GM04504 (cell line): Measurements from ENCODE around the gene LRIG3.
"Not testable (repeated sequence)": the region's sequence is repeated elsewhere in the genome, so short reads cannot be mapped to it uniquely, and the experiment has no call there.

Experiments
- DNase-seq: peaks from one replicate; pipeline ENCODE4 v3.0.0-alpha.2; 2012; ENCODE audit warnings: low read depth

The LRIG3 gene

DNA sequence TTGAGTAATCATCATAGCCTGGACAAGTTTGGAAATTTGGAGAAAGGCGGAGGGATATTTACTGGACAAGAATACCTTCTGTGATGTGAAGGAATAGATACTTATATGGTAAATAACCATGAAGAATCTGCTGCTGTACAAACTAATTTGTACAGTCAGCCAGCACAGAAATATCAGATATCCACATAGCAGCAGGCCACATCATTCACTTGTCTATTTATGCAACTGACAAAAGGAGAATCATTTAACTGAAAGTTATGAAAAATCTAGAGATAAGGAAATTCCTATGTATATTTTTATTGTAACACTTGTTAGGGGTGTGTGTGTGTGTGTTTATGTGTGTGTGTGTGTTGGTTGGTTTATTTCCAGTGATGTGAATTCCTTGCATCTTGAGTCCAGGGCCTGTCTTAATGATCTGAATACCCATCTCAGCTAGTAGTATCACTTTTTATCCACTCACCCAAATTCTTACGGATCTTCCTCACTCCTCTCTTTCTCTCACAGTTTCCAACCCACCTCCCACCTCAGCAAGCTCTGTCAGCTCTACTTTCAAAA lies 10.5 kb upstream of the LRIG3 start:
- DNase-seq: no peak

DNA sequence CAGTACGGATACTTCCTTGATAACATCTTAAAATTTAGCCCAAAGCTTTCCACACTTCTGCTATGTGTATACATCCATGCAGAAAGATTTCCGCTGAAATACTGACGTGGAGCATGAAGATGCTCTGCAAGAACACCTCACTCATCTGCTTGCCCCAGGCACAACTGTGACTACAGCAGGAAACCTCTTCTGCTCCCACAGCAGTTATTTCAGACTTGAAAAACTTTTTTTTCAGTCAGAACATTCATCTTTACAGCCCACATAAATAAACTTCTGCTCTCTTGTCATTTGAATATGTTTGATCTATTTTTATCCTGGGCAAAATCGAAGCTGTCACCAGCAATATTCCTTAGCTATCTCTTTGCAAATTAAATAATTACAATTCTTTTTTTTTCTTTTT lies 6.8 kb upstream of the LRIG3 start:
- no peak for DNase-seq

DNA sequence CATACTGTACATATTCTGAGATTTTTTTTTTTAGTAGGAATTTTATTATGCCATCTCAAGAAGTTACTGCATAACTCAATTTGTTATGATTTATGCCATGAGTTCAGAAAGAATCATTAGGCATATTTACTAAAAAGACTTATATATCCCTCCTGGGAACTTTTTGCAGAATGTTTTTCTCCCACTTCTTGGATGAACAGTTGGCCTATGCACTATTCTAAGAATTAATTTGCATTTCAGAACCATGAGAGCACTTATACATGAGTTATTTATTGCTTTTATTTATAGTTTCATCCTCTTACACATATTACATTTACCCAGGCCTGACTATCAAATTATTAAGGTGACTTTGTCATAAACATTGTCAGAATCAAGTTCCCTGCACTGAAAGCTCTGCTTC lies 6.3 kb upstream of the LRIG3 start:
- no peak for DNase-seq

DNA sequence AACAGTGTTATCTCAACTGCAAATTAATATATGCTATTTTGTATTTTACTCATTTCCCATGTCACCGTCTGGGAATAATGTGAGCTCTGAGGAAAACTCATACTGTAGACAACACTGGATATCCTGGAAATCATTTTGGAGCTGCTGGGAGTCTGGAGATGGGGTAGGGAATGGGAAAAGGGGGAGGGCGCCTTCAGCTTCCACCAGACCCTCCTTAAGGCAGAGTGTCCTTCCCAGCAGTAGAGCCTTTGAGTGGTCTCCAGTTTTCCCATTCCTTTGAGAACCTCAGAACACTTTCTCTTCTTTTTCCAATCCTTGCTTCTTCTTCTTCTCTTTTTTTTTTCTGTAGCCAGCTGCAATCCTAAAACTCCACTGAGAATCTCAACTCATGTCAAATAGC lies 5.4 kb upstream of the LRIG3 start:
- DNase-seq: no peak

DNA sequence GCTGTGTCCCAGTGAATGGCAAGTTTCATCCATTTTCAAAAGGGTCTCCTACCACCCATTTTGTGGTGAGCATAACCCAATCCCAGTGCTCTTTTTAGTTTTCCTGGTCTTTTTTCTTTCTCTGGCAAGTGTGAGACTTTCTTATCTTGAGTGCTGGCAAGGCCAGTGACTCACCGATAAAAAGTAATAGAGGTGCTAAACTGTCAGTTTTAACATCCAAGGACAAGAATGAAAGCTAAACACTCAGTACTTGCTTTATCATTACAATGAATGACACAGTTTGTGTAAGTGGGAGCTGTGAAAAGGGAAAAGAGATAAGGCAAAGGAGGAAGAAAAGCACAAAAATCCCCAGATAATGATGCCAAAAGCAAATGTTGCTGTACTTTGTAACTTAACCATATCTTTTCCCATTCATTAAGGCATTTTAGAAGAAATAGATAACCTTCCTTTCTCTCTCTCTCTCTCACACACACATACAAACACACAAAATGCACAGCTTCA lies 4.9 kb upstream of the LRIG3 start:
- DNase-seq: no peak

DNA sequence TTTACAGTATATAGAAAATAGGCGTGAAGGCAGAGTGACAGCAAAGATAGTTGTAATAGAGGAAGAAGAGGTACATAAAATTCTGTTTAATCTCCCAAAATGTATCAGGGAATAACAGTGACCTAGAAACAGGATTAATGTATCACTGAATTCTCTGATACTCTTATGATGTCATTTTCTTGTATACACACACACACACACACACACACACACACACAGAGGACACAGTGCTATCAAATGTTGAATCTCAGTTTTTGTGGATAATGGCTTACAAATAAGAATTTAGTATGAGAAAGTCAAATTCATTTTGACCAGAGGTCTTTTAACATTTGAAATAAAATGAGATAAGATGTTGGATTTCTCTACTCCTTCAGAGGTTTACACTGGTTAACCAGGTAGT lies 4.3 kb upstream of the LRIG3 start:
- DNase-seq: no peak

DNA sequence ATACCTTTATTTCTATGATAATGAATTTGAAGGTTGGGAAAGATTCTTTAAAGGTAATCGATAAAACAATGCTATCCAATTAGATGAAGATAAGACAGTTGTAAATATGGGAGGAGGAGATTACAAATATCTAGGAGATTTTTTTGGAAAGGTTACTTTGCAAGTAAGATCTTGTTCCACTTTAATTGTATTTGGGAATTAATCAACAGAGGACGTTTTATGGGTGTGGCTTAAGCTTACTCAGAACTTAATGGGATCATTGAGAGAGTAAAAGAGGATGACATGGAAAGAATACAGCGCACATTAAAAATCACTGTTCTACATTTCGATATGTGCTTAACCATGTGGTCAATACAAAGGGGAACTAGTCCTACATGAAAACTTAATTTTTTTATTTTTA lies 3.5 kb upstream of the LRIG3 start:
- DNase-seq: no peak

DNA sequence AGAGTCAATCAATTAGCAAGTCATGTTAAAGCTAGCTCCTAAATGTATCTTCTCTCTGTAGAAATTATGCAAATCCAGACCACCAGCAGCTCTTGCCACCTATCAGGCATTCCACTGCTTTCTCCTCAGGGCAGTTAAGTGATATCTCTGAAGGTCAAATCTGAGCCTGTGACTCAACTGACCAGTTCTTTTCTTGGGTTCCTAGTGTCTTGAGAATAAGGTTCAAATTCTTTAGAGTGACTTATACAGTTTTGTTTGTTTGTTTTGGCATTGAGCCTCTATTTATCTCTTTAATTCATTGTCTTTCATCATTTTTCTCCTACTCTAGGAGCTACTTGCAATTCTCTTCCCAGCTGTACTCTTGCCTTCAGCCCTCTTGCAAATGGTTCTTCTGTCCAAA lies 2.5 kb upstream of the LRIG3 start:
- DNase-seq: no peak

DNA sequence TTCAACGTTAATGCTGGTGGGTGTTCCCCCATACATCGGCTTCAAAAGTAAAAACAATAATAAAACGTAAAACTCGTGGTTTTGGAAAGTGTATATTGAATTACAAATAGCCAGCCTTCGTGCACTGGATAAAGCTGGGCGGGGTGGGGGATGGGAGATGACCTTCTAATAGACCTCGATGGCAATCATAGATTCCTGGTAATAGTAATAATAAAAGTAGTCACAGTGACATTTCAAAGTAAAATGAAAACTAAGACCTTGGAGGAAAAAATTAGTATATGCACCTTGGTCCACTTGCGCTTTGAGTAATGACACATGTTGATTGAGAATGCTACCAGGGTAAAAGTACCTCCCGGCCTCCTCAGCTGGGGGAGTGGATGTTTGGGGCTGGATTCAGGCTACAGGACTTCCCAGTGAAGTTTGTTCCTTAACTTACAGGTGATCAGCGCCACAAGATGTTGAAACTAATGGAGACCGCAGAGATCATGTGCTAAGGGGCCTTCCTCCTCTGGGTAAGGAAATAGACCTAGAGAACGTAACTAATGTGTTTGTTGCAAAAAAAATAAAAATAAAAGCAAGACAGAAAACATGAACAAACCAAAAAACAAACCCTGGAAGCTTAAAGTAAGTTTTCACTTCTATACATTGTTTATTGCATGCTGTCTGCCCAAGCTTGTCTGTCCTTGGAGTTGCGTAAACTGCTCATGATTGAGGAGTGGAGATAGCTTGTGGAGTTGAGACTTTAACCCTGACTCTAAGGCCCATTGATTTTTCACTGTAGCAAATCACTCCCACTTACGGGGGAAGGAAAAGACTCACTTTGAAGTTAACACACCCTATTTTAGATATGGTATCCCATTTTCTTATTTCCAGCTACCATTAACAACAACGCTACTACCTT lies 907 bp upstream of the LRIG3 start:
- no peak for DNase-seq

DNA sequence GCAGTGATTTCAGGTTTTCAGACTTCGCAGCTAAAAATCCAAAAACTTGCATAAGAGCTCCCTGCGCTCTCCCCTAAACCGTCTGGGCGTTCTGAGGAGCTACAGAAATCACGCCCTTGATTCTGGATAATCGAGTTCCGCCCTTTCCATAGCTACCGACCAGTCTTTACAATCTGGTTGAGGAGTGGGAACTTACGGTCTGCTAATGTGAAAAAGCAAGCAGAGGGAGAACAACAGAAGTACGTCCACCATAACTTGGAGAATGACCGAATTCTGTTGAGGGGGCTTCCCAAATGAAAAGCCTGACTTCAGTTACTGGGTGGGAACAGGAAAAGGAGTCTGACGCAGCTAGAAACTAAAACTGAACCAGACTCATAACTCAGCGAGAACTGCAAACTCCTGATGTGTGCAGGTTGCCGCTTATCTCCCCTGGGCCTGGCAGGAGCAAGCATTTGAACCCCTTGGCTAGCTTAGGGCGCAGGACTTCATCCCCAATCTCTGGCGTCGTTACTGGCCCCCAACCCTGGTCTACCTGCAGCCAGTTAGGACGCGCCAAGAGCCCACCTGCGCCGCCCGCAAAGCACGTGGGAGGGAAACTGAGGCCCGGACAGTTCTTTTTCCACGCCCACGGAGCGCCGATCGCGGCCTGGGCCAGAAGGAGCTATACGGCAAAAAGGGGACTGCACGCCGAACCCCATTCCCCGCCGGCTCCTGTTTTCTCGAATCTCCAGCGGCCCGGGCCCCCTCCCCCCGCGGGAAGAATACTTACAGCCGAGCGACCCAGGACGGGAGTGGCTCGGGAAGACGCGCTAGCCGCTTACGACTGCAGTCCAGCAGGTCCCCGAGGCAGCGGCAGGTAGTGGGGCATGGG lies 838 bp downstream of the LRIG3 start:
- DNase-seq: no peak

DNA sequence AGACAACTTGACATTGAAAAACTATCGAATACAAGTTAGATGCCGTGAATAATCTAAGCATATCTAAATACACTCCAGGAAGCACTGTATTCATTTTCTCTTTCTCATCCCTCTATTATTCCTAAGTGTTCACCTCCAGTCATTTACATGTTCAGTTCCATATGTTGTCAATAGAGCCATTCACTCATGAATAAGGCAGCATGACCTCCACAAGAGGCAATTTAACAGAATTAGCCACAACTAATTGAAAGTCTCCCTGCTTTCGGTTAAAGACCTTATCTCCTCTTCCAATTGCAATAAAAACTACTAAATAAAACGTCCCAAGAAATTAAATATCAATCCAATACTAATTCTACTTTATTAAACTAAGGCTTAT lies 1.8 kb downstream of the LRIG3 start:
- DNase-seq: no peak

DNA sequence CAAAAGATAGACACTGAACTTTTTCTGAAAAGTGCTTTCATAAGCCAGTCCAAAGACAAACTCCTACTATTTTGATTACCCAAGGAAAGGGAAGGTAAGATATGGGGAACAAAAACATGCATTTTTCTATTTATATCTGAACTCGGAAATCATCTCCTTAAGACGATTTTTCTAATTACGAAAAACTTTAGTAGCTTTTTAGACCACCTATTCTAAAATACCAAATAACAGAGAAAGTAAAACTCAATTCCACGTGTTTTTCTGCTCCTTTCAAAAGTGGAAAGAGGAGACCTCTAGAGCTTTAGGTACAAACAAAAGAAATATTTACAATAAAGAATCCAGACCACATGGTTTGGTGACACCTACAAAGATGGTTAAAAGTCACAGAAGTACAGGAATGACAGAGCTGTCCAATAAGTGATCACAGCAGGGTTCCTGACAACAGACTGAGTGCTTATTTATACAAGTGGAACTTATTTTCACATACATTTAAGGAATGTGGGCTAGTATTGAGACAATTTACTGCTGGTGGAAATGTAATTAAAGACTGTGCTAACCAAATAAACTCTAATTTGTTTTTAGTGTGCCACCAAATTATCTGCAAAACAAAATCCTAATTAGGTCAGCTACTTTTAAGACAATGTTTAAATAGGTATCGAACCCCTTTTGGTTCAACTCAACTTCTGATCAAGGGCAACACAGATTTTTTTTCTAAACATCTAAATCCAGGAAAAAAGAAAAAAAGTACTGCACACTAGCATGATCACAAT lies 2.4 kb downstream of the LRIG3 start:
- DNase-seq: no peak

DNA sequence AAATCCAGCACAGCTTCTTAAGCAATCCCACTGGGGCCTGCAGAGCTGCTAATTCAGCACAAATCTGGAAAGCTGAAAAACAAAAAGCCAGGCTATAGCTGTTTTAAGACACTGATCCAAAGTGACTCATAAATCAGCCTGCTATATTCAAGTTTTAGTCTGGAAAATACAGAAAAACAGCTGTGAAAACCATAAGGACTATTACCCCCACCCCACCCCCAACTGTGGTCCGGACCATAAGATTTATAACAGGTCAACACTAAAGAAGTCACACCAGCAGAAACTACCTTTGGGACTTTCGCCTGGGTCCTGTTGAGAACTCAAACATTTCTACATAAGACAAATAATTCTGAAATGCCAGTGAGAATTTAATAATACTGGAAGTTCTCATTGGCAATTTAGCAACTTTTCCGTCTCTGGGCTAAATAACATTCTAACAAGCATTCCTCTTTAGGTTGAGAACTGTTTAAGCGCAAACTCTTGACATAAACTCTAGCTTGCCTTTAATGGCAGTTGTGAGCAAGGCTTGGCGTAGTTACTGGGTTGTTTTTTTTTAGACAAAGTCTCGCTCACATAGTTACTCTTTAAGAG lies 3.3 kb downstream of the LRIG3 start:
- DNase-seq: peak; percentile 46

DNA sequence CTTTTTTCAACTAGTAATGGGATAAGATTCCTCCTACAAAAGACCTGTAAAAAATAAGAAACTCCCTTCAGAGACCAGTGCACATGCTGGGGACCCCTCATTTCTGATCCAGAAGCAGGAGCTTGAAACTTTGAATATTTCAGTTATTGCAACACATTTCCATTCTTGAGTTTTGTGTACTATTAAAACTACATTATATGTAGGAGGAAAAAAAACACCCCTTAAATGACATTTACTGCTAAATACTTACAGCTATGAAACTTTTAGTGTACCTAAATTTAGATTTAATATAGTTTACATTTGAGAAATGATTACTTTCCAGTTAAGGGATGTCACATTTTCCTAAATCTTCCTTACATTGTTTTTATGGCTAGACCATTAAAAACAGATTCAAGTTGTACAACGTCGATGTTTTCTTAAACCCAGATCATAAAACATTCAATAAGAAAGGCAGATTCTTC lies 4.1 kb downstream of the LRIG3 start:
- no peak for DNase-seq

DNA sequence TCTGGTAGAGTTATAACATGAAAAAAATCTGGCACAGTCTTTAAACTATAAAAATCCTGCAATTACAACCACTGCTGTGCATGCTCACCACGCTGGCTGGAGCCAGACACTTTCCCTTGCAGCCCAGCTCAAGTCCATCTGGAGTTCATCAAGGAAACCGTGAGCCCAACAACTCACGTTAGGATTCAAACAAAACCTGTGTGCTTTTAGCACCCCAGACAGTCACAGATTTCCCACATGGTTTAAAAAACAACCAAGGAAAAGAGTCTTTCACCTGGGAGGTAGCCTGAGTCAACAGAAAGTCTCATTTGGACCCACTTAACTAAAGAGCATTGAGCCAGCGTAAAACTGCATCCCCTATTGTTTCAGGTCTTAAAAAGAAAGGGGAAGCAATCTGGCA lies 4.7 kb downstream of the LRIG3 start:
- DNase-seq: peak; percentile 71

DNA sequence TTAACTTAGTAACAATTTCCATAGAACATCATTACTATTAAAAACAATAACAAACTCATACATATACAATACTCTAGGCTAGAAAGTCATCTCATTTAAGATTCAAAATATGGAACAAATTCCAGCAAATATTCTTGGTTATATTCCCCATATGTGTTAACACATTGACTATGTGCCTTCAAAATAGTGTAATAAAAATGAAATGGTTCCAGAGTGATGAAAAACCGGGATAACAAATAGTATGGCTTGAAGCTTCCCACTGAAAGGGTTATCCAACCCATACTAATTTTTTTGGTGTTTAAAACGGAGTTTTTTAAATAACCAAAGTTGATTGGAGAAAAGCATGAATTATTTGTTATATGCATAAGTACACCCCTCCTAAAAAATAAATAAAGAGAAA lies 5.3 kb downstream of the LRIG3 start:
- DNase-seq: no peak

DNA sequence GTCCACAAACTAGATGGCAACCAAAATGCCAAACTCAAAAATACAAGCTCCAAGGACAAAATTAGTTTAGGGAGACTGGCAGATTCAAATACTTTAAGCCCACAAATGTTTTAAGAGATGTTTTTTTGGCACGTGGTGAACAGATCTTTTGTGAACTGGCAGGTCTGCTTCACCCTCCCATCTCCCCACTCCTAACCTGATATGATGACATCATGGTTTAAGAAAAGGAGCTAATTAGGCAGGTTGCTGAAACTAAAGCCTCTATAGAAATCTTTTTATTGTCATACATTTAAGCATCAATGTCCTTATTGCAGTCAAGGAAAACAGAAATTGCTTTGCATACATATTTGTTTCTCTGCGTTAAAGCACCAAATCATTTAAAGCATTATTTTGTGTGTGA lies 5.8 kb downstream of the LRIG3 start:
- no peak for DNase-seq

DNA sequence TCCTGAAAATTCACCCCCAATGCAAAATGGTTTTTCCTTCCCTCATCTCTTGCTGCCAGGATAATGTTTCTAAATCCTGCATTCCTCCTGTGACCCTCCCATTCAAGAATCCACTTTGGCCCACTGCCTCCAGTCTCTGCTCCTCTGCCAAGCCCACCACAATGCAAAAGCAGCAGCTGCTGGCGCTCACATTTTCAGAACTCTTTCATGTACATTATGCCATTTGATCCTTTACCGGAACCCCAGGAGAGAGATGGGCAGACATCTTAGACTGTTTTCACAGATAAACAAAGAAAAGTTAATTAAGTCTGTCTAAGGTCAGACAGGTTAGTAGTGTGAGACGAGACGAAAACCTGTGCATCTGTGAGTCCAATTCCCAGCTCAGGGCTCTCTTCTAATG lies 12.9 kb downstream of the LRIG3 start:
- no peak for DNase-seq

DNA sequence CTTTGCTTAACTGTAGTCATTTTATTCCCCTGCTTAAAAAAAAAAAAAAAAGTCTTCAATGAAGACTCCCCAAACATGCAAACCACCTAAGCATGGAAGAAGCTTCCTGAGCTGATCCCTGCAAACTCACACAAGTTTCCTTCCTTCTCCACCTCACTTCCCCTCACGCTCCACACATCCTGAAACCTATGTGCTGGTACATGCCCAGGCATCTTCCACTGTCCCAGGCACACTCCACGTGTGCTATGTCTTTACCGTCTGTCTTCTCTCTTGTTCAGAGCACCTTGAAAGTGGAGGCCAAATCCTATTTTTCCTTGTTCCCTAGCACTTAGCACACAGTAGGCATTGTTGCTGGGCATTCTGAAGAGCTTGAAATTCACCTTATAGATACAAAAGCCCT lies 13.4 kb downstream of the LRIG3 start:
- no peak for DNase-seq

DNA sequence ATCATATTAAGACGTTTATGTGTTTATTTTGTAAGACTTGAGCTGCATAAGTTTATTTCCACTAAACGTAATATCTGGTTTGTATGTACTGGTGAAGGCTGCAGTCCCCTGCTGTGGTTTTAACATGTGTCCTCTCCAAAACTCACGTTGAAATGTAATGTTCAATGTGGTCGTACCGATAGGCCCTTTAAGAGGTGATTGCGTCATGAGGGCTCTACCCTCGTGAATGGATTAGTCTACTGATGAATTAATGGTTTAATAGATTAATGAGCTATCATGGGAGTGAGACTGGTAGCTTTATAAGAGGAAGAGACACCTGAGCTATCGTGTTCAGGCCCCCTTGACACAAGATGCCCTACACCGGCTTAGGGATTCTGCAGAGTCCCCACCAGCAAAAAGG lies 14.9 kb downstream of the LRIG3 start:
- no peak for DNase-seq

DNA sequence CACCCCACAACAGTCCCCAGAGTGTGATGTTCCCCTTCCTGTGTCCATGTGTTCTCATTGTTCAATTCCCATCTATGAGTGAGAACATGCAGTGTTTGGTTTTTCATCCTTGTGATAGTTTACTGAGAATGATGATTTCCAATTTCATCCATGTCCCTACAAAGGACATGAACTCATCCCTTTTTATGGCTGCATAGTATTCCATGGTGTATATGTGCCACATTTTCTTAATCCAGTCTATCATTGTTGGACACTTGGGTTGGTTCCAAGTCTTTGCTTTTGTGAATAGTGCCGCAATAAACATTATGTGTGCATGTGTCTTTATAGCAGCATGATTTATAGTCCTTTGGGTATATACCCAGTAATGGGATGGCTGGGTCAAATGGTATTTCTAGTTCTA lies 17.6 kb downstream of the LRIG3 start:
- DNase-seq: not testable (repeated sequence)

DNA sequence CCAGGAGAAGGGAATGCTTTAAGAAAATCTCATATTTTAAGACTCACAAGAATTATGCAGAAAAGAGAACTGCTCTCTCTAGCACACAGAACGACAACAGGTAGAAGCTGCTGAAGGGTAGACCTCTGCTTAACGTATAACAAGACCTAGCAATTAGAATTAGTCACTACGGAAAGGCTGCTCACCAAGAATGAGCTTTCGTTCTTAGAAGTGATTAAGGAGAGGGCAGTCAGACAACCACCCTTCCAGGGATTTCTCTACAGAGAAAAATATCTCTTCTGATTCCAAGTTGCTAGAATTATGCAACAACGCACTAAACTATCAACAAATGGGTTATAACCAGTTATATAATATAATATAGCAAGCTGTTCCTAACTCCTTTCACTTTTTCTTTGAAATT lies 18.6 kb downstream of the LRIG3 start:
- no peak for DNase-seq
